Osteocyte (in vitro differentiated cells): Measurements from ENCODE around the gene ITPRIPL1. TPM values are rescaled to one million over a fixed set of nuclear protein-coding genes. Genes with fewer than 3 reads are reported as not detected.

Experiments used
- DNase-seq: peaks from one replicate; pipeline ENCODE4 v3.0.0; 2021; ENCODE audit warnings: mixed read lengths; ENCODE audit not compliant: unreplicated experiment; ENCODE audit errors: extremely low spot score
- H3K27ac Mint-ChIP-seq: one replicate; pipeline ENCODE4 v1.8.0; 2021; ENCODE audit warnings: mild to moderate bottlenecking, mixed read lengths; ENCODE audit not compliant: unreplicated experiment
- H3K27me3 Mint-ChIP-seq: one replicate; pipeline ENCODE4 v1.8.0; 2021; ENCODE audit warnings: mixed read lengths; ENCODE audit not compliant: unreplicated experiment
- H3K36me3 Mint-ChIP-seq: one replicate; pipeline ENCODE4 v1.8.0; 2021; ENCODE audit warnings: mixed read lengths; ENCODE audit not compliant: unreplicated experiment
- H3K4me1 Mint-ChIP-seq: one replicate; pipeline ENCODE4 v1.8.0; 2021; ENCODE audit warnings: mixed read lengths; ENCODE audit not compliant: unreplicated experiment
- H3K4me3 Mint-ChIP-seq: one replicate; pipeline ENCODE4 v1.8.0; 2021; ENCODE audit warnings: mild to moderate bottlenecking, moderate library complexity, mixed read lengths; ENCODE audit not compliant: unreplicated experiment
- H3K9me3 Mint-ChIP-seq: one replicate; pipeline ENCODE4 v1.8.0; 2021; ENCODE audit warnings: mixed read lengths; ENCODE audit not compliant: unreplicated experiment
- total RNA-seq: library from RNA; stranded (reverse); gene quantifications from 2 replicates; pipeline ENCODE4 v1.2.1, GENCODE V29; 2021
- TF ChIP-seq, protein P1 (sequence below): fragments of 200-600 bp; sonication (generic); IDR thresholded peaks from 2 replicates; pipeline ENCODE4 v1.5.0; 2021; ENCODE audit warnings: antibody characterized with exemption, mild to moderate bottlenecking, moderate library complexity

ITPRIPL1 gene
- total RNA-seq, 1 donor from 2014 or later: 0.86 TPM

DNA sequence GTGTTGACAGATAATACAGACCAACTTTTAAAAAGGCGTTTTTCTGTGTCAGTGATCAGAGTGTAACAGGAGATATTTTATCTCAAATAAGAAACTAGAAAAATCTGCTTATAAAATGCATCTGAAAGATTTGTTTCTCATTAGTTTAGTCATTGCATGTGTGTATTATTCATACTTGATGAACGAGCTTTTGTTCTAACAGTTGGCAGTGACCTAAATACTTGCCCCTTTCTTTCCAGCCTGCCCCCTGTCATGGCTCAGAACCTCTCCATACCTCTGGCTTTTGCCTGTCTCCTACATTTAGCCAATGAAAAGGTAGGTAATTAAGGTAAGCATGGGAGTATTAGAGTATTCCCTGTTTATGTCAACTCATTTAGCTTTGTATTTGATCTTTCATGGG is 44.1 kb downstream of the ITPRIPL1 start:
- Mint-ChIP-seq H3K36me3 (peaks cover 7% of the 10 kb centered on the region), H3K9me3 (no peaks in the 10 kb centered on the region), H3K27me3 (no peaks in the 10 kb centered on the region), H3K27ac (no peak overlapping the region), H3K4me1 (peaks cover 5% of the 10 kb centered on the region), H3K4me3 (no peak overlapping the region)
- TF ChIP-seq, protein P1, sequence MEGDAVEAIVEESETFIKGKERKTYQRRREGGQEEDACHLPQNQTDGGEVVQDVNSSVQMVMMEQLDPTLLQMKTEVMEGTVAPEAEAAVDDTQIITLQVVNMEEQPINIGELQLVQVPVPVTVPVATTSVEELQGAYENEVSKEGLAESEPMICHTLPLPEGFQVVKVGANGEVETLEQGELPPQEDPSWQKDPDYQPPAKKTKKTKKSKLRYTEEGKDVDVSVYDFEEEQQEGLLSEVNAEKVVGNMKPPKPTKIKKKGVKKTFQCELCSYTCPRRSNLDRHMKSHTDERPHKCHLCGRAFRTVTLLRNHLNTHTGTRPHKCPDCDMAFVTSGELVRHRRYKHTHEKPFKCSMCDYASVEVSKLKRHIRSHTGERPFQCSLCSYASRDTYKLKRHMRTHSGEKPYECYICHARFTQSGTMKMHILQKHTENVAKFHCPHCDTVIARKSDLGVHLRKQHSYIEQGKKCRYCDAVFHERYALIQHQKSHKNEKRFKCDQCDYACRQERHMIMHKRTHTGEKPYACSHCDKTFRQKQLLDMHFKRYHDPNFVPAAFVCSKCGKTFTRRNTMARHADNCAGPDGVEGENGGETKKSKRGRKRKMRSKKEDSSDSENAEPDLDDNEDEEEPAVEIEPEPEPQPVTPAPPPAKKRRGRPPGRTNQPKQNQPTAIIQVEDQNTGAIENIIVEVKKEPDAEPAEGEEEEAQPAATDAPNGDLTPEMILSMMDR: no peak
- DNase-seq: no peak

GRCh38 chr2:96374211-96374951 is 49.3 kb downstream of the ITPRIPL1 start:
- DNase-seq: no peak

More at GRCh38 chr2:96374211-96374951, 49.3 kb downstream of the ITPRIPL1 start:
- H3K27me3 Mint-ChIP-seq: no peaks in the 10 kb centered on the region
- peaks cover 14% of the 10 kb centered on the region for H3K9me3 Mint-ChIP-seq
- peaks cover 9% of the 10 kb centered on the region for H3K4me1 Mint-ChIP-seq
- H3K36me3 Mint-ChIP-seq: peaks cover 9% of the 10 kb centered on the region
- no peak overlapping the region for H3K4me3 Mint-ChIP-seq
- no peak overlapping the region for H3K27ac Mint-ChIP-seq
- TF ChIP-seq, protein P1: no peak

Other genes starting within 250 kb of the ITPRIPL1 start
- not detected in 2 replicates for gene ADRA2B, start 208.7 kb upstream of the ITPRIPL1 start, total RNA-seq
- gene ASTL, start 186.8 kb upstream of the ITPRIPL1 start, total RNA-seq: not detected in 2 replicates
- gene DUSP2, start 179.9 kb upstream of the ITPRIPL1 start, total RNA-seq: 0.68 and 0.78 TPM in 2 replicates
- gene STARD7, start 116.5 kb upstream of the ITPRIPL1 start, total RNA-seq: 80.2 and 94.1 TPM in 2 replicates
- 56.3 and 61.8 TPM in 2 replicates for gene TMEM127, start 59.3 kb upstream of the ITPRIPL1 start, total RNA-seq
- gene CIAO1, start 59.1 kb upstream of the ITPRIPL1 start, total RNA-seq: 54.6 and 56.3 TPM in 2 replicates
- 114 and 122 TPM in 2 replicates for gene SNRNP200, start 19.8 kb upstream of the ITPRIPL1 start, total RNA-seq
- gene NCAPH, start 10.4 kb downstream of the ITPRIPL1 start, total RNA-seq: 5.9 and 7.7 TPM in 2 replicates
- gene NEURL3, start 180.0 kb downstream of the ITPRIPL1 start, total RNA-seq: not detected in 2 replicates
- gene ARID5A, start 211.4 kb downstream of the ITPRIPL1 start, total RNA-seq: 25.9 and 26.3 TPM in 2 replicates